HEK293T (cell line): Measurements from ENCODE around the gene PIP5K1C.

Experiments
- CTCF ChIA-PET: fragments of 350-600 bp; formaldehyde crosslinking; extraction: SDS; loops from one replicate; lab custom pipeline; 2021; ENCODE audit warnings: antibody characterized with exemption, inconsistent platforms; lab: Yijun Ruan, JAX
- POLR2A ChIA-PET: fragments of 350-600 bp; formaldehyde crosslinking; extraction: SDS; loops from one replicate; lab custom pipeline; 2020; ENCODE audit warnings: antibody characterized with exemption, inconsistent platforms; lab: Yijun Ruan, JAX
- DNase-seq: peaks from one replicate; pipeline ENCODE4 v3.0.0; 2012; ENCODE audit warnings: mixed read lengths; ENCODE audit errors: extremely low spot score
- ARNT ChIP-seq: fragments of 450-650 bp; IDR thresholded peaks from 2 replicates; pipeline ENCODE4 v1.6.1; 2017; ENCODE audit warnings: mild to moderate bottlenecking
- BHLHE40 ChIP-seq: fragments of 450-650 bp; IDR thresholded peaks from 2 replicates; pipeline ENCODE4 v1.6.1; 2016; ENCODE audit warnings: mild to moderate bottlenecking, moderate library complexity, borderline replicate concordance
- CTBP1 ChIP-seq: fragments of 450-650 bp; IDR thresholded peaks from 2 replicates; pipeline ENCODE4 v1.6.1; 2016; ENCODE audit warnings: borderline replicate concordance
- ELF4 ChIP-seq: fragments of 450-650 bp; IDR thresholded peaks from 2 replicates; pipeline ENCODE4 v1.6.1; 2017; ENCODE audit warnings: antibody characterized with exemption
- FOXA1 ChIP-seq: fragments of 450-650 bp; IDR thresholded peaks from 2 replicates; pipeline ENCODE4 v1.6.1; 2016; ENCODE audit warnings: mild to moderate bottlenecking
- FOXK2 ChIP-seq: fragments of 450-650 bp; IDR thresholded peaks from 2 replicates; pipeline ENCODE4 v1.6.1; 2016; ENCODE audit warnings: mild to moderate bottlenecking
- FOXM1 ChIP-seq: fragments of 450-650 bp; IDR thresholded peaks from 2 replicates; pipeline ENCODE4 v1.6.1; 2017; ENCODE audit warnings: mild to moderate bottlenecking, borderline replicate concordance
- HDGF ChIP-seq: fragments of 450-650 bp; IDR thresholded peaks from 2 replicates; pipeline ENCODE4 v1.6.1; 2017; ENCODE audit warnings: antibody characterized with exemption, borderline replicate concordance
- L3MBTL2 ChIP-seq: fragments of 450-650 bp; conservative IDR thresholded peaks from 2 replicates; pipeline ENCODE4 v1.6.1; 2016; ENCODE audit warnings: mild to moderate bottlenecking
- LEF1 ChIP-seq: fragments of 450-650 bp; IDR thresholded peaks from 2 replicates; pipeline ENCODE4 v1.6.1; 2017; ENCODE audit warnings: mild to moderate bottlenecking, borderline replicate concordance
- NFRKB ChIP-seq: fragments of 450-650 bp; IDR thresholded peaks from 2 replicates; pipeline ENCODE4 v1.6.1; 2016; ENCODE audit warnings: mild to moderate bottlenecking, moderate library complexity
- SP1 ChIP-seq: fragments of 450-650 bp; IDR thresholded peaks from 2 replicates; pipeline ENCODE4 v1.6.1; 2017
- SUZ12 ChIP-seq: fragments of 450-650 bp; IDR thresholded peaks from 2 replicates; pipeline ENCODE4 v1.6.1; 2016; ENCODE audit warnings: mild to moderate bottlenecking
- TARDBP ChIP-seq: fragments of 450-650 bp; IDR thresholded peaks from 2 replicates; pipeline ENCODE4 v1.6.1; 2016
- ZNF384 ChIP-seq: fragments of 450-650 bp; IDR thresholded peaks from 2 replicates; pipeline ENCODE4 v1.6.1; 2016
- TF ChIP-seq, protein P1 (sequence below): fragments of 450-650 bp; IDR thresholded peaks from 2 replicates; pipeline ENCODE4 v1.6.1; 2016

Gene PIP5K1C

GRCh38 chr19:3699741-3700241 lies 477 bp downstream of the PIP5K1C start:
- POLR2A ChIA-PET: interaction anchor here (1.4 kb wide), 1 partner anchor 14 kb away, joined by 3 read pairs; no protein-coding TSS in a partner anchor
- CTCF ChIA-PET: no interaction called here
- TF ChIP-seq, protein P1, sequence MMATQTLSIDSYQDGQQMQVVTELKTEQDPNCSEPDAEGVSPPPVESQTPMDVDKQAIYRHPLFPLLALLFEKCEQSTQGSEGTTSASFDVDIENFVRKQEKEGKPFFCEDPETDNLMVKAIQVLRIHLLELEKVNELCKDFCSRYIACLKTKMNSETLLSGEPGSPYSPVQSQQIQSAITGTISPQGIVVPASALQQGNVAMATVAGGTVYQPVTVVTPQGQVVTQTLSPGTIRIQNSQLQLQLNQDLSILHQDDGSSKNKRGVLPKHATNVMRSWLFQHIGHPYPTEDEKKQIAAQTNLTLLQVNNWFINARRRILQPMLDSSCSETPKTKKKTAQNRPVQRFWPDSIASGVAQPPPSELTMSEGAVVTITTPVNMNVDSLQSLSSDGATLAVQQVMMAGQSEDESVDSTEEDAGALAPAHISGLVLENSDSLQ: no peak
- TF ChIP-seq ZNF384: no peak
- TF ChIP-seq LEF1: no peak
- TF ChIP-seq FOXA1: no peak
- no peak for TF ChIP-seq TARDBP
- no peak for TF ChIP-seq NFRKB
- TF ChIP-seq L3MBTL2: no peak
- TF ChIP-seq SP1: no peak
- TF ChIP-seq FOXK2: no peak
- no peak for TF ChIP-seq SUZ12
- TF ChIP-seq CTBP1: no peak
- no peak for TF ChIP-seq ELF4
- TF ChIP-seq ARNT: no peak
- no peak for DNase-seq

GRCh38 chr19:3698974-3699740 lies 1.1 kb downstream of the PIP5K1C start:
- POLR2A ChIA-PET: interaction anchor here (1.4 kb wide), 1 partner anchor 13 kb away, joined by 3 read pairs; no protein-coding TSS in a partner anchor
- no peak for TF ChIP-seq FOXK2
- no peak for TF ChIP-seq NFRKB
- TF ChIP-seq FOXM1: no peak
- no peak for TF ChIP-seq ZNF384
- TF ChIP-seq SUZ12: no peak
- no peak for TF ChIP-seq FOXA1
- no peak for TF ChIP-seq LEF1
- no peak for TF ChIP-seq TARDBP
- no peak for TF ChIP-seq HDGF
- no peak for TF ChIP-seq L3MBTL2
- DNase-seq: no peak
- CTCF ChIA-PET: no interaction called here

GRCh38 chr19:3698386-3698950 lies 1.8 kb downstream of the PIP5K1C start:
- ChIA-PET CTCF (no interaction called here), POLR2A (interaction anchor here (1.4 kb wide), 1 partner anchor 12 kb away, joined by 3 read pairs; no protein-coding TSS in a partner anchor)
- no peak for TF ChIP-seq LEF1
- TF ChIP-seq FOXA1: no peak
- no peak for TF ChIP-seq ARNT
- TF ChIP-seq ZNF384: no peak
- TF ChIP-seq SP1: no peak
- no peak for TF ChIP-seq BHLHE40
- TF ChIP-seq HDGF: no peak
- no peak for TF ChIP-seq NFRKB
- DNase-seq: no peak

GRCh38 chr19:3697671-3698385 lies 2.4 kb downstream of the PIP5K1C start:
- ChIA-PET CTCF (no interaction called here), POLR2A (interaction anchor here (1.5 kb wide), 1 partner anchor 36 kb away, joined by 3 read pairs; no protein-coding TSS in a partner anchor)
- DNase-seq: no peak
- no peak for TF ChIP-seq L3MBTL2

GRCh38 chr19:3697094-3697493 lies 3.2 kb downstream of the PIP5K1C start:
- ChIA-PET CTCF (no interaction called here), POLR2A (interaction anchor here (1.5 kb wide), 1 partner anchor 36 kb away, joined by 3 read pairs; no protein-coding TSS in a partner anchor)
- no peak for TF ChIP-seq ELF4
- no peak for TF ChIP-seq TARDBP
- TF ChIP-seq, protein P1: no peak
- no peak for TF ChIP-seq FOXM1
- no peak for TF ChIP-seq FOXK2
- no peak for TF ChIP-seq BHLHE40
- no peak for TF ChIP-seq ZNF384
- TF ChIP-seq SUZ12: no peak
- TF ChIP-seq ARNT: no peak
- TF ChIP-seq FOXA1: no peak
- no peak for TF ChIP-seq LEF1
- no peak for TF ChIP-seq NFRKB
- TF ChIP-seq SP1: no peak
- no peak for TF ChIP-seq L3MBTL2
- TF ChIP-seq CTBP1: no peak
- TF ChIP-seq HDGF: no peak
- DNase-seq: no peak

DNA sequence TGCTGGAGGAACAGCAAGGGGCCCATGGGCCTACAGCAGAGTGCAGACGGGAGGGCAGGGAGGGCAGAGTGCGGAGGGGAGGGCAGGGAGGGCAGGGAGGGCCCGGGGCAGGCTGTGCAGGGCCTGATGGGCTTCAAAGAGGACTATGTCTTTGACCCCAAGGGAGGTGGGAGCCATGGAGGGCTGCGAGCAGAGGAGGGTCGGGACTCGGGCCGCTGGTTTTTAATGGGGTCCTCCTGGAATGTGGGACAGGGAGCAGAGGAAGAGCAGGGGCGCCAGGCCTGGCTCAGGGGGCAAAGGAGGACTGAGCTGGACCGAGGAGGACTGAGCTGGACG lies 3.6 kb downstream of the PIP5K1C start:
- TF ChIP-seq HDGF (no peak), SP1 (no peak), L3MBTL2 (no peak), FOXA1 (no peak), BHLHE40 (no peak), NFRKB (no peak), SUZ12 (no peak), ZNF384 (no peak), TARDBP (no peak), FOXK2 (no peak), ARNT (no peak), FOXM1 (no peak), LEF1 (no peak), ELF4 (no peak), CTBP1 (no peak)
- TF ChIP-seq, protein P1: no peak
- CTCF ChIA-PET: no interaction called here
- DNase-seq: no peak
- POLR2A ChIA-PET: interaction anchor here (1.5 kb wide), 1 partner anchor 35 kb away, joined by 3 read pairs; no protein-coding TSS in a partner anchor
